Measurements from ENCODE around the gene ACAA1. TPM values are rescaled to one million over a fixed set of nuclear protein-coding genes. Genes with fewer than 3 reads are reported as not detected.
"Not testable (repeated sequence)": the region's sequence is repeated elsewhere in the genome, so short reads cannot be mapped to it uniquely, and the experiment has no call there.

The ACAA1 gene
- total RNA-seq, 1 experiment from 2014 or later: 16.3 TPM

DNA sequence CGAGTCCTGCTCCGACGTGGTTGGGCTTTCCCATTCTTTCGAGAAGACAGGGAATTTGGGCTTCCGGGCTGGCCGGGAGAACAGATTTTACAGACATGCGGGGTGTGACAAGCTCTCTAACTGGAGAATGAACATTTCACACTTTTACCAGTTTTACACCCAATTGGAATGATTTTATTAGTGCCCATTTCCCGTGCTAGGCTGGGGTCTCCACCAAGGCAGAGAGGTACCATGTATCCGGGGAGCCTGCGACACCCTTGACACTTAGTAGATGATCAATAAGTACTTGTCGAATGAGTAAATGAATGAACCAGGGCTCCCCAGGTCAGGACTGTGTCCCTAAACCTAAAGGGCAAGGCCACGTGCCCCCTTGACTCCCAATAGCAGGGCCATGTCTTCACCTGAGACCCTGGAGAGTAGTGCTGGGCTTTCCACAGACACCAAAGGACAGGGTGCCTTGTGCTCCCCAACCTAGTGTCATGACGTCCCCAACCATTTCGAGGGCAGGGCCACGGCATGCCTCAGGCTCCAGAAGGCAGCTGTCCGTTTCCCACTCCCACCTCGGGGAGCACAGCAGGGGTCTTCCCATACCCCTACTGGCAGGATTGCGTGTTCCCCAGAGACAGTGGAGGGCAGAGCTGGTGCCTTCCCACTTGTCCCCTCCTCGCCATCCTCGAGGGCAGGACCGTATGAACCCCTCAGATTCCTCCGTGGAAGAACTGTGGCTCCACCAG, 855 bp upstream of the ACAA1 start:
- H3K27me3 ChIP-seq (replicated peaks): no peaks in the 10 kb centered on the region
- DNase-seq (ENCODE audit: low read depth in 1 of 2, low spot score in 2 of 2): peak in 1 of 2 experiments; percentile 33
- H3K9me3 ChIP-seq (replicated peaks): no peaks in the 10 kb centered on the region
- peak overlapping the region; percentile 83 for H3K4me3 ChIP-seq
- peak overlapping the region; percentile 43 for H3K27ac ChIP-seq
- H3K36me3 ChIP-seq: peaks cover 27% of the 10 kb centered on the region
- peaks cover 20% of the 10 kb centered on the region for H3K4me1 ChIP-seq (replicated peaks)

DNA sequence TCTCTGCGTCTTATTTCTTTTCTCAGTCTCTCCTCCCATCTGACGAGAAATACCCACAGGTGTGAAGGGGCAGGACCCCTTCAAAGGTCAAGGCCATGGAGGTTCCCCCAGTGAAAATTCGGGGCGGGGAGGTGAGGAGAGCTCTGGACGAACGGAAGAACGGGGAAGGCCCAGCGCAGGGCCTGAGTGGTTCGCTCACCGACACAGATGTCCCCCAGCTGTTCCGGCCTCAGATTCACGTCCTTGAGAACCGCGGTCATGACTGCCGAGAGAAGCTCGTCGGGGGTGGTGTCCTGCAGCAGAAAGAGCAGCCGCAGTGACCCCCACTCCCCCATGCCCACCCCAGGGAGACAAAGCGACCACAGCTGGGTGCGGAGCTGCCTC, 542 bp downstream of the ACAA1 start:
- Histone ChIP-seq H3K27me3 (replicated peaks) (no peaks in the 10 kb centered on the region), H3K27ac (no peak overlapping the region), H3K4me3 (peak overlapping the region; percentile 83), H3K36me3 (peaks cover 30% of the 10 kb centered on the region), H3K9me3 (replicated peaks) (no peaks in the 10 kb centered on the region), H3K4me1 (replicated peaks) (peaks cover 20% of the 10 kb centered on the region)
- DNase-seq (ENCODE audit: low read depth in 1 of 2, low spot score in 2 of 2): no peak

DNA sequence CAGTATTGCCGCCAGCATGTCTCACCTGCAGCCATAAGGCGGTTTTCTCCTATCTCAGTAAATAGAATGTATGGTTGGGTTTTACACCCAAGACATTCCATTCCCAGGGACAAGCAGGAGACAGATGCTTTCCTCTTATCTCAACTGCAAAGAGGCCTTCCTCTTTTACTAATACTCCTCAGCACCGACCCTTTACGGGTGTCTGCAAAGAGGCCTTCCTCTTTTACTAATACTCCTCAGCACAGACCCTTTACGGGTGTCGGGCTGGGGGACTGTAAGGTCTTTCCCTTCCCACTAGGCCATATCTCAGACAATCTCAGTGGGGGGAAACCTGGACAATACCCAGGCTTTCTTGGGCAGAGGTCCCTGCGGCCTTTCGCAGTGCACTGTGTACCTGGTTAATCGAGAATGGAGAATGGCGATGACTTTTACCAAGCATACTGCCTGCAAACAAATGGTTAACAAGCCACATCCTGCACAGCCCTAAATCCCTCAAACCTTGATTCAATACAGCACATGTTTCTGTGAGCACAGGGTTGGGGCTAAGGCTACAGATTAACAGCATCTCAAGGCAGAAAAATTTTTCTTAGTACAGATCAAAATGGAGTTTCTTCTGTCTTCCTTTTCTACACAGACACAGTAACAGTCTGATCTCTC, 1.2 kb downstream of the ACAA1 start:
- not testable (repeated sequence) for DNase-seq (ENCODE audit: low read depth in 1 of 2, low spot score in 2 of 2); H3K27ac ChIP-seq; H3K27me3 ChIP-seq (replicated peaks); H3K9me3 ChIP-seq (replicated peaks)
- peaks cover 30% of the 10 kb centered on the region for H3K36me3 ChIP-seq
- H3K4me3 ChIP-seq: peak overlapping the region; percentile 83
- H3K4me1 ChIP-seq (replicated peaks): peaks cover 20% of the 10 kb centered on the region

DNA sequence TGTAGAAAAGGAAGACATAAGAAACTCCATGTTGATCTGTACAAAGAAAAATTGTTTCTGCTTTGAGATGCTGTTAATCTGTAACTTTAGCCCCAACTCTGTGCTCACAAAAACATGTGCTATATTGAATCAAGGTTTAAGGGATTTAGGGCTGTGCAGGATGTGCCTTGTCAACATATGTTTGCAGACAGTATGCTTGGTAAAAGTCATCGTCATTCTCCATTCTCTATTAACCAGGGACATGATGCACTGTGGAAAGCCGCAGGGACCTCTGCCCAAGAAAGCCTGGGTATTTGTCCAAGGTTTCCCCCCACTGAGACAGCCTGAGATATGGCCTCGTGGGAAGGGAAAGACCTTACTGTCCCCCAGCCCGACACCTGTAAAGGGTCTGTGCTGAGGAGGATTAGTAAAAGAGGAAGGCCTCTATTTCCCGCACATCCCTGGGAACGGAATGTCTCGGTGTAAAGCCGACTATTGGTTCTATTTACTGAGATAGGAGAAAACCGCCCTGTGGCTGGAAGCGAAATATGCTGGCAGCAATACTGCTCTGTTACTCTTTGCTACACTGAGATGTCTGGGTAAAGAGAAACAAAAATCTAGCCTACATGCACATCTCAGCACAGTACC, 2.3 kb downstream of the ACAA1 start:
- not testable (repeated sequence) for H3K27ac ChIP-seq; DNase-seq (ENCODE audit: low read depth in 1 of 2, low spot score in 2 of 2); H3K27me3 ChIP-seq (replicated peaks); H3K4me3 ChIP-seq; H3K9me3 ChIP-seq (replicated peaks)
- peaks cover 41% of the 10 kb centered on the region for H3K36me3 ChIP-seq
- H3K4me1 ChIP-seq (replicated peaks): peaks cover 18% of the 10 kb centered on the region

DNA sequence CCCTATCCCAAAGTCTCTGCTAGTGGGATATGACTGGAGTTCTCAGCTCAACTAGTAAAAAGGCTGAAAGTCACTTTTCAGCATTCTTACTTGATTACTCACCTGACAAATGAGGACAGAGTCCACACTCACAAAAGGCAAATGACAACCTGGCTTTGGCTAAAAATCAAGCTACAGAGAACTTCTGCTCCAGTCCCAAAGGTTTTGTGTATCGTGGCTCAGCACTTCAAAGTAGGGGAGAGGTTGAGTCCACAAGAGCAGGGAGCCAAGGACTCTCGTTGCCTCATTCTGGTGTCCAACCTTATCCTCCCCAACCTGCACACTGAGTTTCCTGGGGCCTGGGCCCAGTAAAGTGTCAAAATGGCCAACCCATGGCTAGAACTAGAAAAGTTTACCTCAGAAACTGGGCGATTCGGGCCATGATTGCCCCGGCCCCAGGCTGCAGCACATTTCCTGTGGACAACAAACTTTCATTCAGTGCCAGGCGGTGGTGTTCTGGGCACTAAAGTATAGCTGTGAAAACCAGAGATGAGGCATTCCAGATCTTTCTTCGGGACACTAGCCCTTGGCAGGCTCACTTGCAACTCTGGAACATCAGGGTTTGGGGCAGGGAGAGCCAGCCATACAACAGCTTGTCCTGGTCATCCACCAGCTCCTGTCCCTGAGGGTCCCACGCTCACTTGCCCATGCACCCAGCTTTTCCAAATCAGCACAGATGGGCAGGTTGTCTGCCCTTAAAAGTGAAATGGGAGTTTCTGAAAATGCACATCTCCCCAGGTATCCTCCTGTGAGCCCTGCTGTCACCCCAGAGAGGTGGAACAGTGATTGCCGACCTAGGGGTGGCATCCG, 3.1 kb downstream of the ACAA1 start:
- Histone ChIP-seq H3K4me3 (no peak overlapping the region), H3K4me1 (replicated peaks) (peaks cover 11% of the 10 kb centered on the region), H3K36me3 (peaks cover 49% of the 10 kb centered on the region), H3K27ac (no peak overlapping the region), H3K27me3 (replicated peaks) (no peaks in the 10 kb centered on the region), H3K9me3 (replicated peaks) (no peaks in the 10 kb centered on the region)
- no peak for DNase-seq (ENCODE audit: low read depth in 1 of 2, low spot score in 2 of 2)

DNA sequence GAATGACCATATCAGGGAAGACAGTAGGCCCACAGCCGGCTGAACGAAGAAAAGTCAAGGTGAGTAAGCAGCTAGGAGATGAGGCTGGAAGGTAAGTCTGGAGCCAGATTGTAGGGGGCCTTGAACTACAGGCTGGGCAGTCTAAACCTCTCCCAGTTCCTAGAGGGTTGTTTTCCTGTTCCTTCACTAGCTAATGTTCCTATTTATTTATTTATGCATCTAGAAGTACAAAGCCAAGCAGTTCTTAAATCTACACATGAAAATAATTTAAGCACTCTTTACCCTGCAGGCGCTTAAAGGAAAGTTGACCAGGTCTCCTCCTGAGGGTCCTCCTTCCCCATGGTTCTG, 3.7 kb downstream of the ACAA1 start:
- H3K27me3 ChIP-seq (replicated peaks): no peaks in the 10 kb centered on the region
- H3K27ac ChIP-seq: no peak overlapping the region
- H3K4me3 ChIP-seq: no peak overlapping the region
- H3K9me3 ChIP-seq (replicated peaks): no peaks in the 10 kb centered on the region
- H3K36me3 ChIP-seq: peaks cover 55% of the 10 kb centered on the region
- H3K4me1 ChIP-seq (replicated peaks): peaks cover 8% of the 10 kb centered on the region
- no peak for DNase-seq (ENCODE audit: low read depth in 1 of 2, low spot score in 2 of 2)

DNA sequence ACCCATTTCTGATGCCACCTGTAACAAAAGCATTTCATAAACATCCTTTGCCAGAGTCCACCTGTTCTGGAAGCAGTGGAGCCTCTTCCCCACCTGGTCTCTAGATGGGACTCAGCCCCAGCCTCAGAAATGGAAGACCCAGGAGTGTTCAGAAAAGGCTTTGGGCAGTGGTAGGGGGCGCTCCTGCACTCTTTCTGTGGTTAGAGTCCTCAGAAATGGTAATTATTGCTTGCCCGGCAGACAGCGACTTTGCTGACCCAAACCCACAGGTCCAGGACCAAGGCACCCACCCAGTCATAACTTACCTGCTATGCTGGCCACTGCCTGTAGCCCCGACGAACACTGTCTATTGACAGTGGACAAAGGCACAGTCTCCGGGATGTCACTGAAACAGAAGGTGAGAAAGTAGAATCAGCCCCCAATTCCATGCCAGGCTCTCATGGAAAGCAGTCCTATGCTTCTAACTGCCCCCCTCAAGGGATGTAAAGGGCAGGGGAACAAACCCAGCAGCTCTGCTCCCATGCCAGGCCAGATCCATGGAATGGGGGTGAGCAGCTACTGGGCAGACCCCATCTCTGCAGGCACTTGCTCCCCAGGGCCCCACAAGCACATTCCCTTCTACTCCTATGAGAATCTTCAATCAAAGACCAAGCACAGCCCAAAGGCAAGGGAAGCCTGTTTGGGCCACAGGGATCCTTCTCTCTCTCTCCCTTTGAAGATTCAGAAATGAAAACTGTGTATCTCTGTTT, 5.1 kb downstream of the ACAA1 start:
- DNase-seq (ENCODE audit: low read depth in 1 of 2, low spot score in 2 of 2): no peak
- Histone ChIP-seq H3K4me1 (replicated peaks) (no peaks in the 10 kb centered on the region; the same call in 1 of the 2 replicates), H3K36me3 (peaks cover 67% of the 10 kb centered on the region), H3K27ac (no peak overlapping the region), H3K27me3 (replicated peaks) (no peaks in the 10 kb centered on the region), H3K9me3 (replicated peaks) (no peaks in the 10 kb centered on the region), H3K4me3 (no peak overlapping the region)

DNA sequence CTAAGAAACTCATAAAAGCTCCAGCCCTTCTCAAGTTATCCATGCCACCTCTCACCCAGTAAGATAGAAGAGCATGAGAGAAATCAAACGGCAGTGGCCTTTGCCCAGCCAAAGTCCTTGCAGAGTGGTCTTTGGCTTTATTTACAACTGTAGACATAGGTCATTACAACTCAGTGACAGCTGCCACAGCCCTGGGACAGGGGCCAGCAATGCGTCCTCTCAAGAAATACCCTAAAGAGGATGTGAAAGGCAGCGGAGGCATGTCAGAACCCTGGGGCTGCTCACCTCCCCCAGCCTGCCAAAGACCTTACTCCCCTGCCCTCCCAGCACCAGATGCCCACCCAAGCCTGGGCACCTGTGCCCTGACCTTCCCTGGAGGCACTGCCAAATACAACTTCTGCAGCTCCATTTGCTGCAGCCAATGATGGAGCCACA, 6.3 kb downstream of the ACAA1 start:
- Histone ChIP-seq H3K27ac (no peak overlapping the region), H3K27me3 (replicated peaks) (no peaks in the 10 kb centered on the region), H3K4me1 (replicated peaks) (no peaks in the 10 kb centered on the region; the same call in 1 of the 2 replicates), H3K9me3 (replicated peaks) (no peaks in the 10 kb centered on the region), H3K4me3 (no peak overlapping the region), H3K36me3 (peaks cover 79% of the 10 kb centered on the region)
- DNase-seq (ENCODE audit: low read depth in 1 of 2, low spot score in 2 of 2): no peak

DNA sequence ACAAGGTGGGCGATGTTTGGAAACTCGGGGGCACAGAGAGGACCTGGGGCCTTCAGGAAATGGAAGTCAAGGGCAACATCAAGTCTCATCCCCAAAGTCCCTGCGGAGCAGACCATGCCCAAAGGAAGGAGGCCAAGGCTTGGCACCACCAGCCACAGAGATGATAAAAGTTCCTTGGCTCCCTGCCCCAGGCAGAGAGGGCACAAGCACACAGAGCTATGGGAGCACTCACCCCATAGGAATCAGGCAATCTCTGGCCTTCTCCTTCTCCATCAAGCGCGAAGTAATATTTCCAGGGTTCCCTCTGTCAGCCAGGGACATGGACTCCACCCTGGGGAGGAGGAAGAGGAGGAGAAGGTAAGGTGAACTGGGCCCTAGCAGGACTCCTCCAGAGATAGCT, 7.9 kb downstream of the ACAA1 start:
- Histone ChIP-seq H3K36me3 (peaks cover 88% of the 10 kb centered on the region), H3K4me1 (replicated peaks) (no peaks in the 10 kb centered on the region)

DNA sequence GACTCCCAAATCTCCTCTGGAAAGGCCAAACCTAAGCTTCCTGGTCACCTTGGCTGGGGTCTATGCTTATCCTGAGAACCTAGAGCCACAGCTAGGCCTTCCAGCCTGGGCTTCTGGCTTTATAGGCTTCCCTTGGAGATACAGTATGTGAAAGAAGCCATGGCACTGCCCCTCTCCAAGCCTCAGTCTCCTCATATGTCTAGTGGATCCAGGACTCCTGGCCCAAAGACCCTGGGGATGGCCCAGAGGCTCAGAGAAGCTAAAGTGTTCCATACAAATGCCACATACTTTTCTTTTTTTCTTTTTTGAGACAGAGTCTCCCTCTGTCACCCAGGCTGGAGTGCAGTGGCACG, 8.6 kb downstream of the ACAA1 start:
- peak in 1 of 2 experiments; percentile 8 for DNase-seq (ENCODE audit: low read depth in 1 of 2, low spot score in 2 of 2)
- H3K27me3 ChIP-seq (replicated peaks): no peaks in the 10 kb centered on the region
- H3K4me3 ChIP-seq: no peak overlapping the region
- no peak overlapping the region for H3K27ac ChIP-seq
- H3K4me1 ChIP-seq (replicated peaks): no peaks in the 10 kb centered on the region
- H3K9me3 ChIP-seq (replicated peaks): no peaks in the 10 kb centered on the region
- H3K36me3 ChIP-seq: peaks cover 83% of the 10 kb centered on the region

More for the DNA sequence above, 7.9 kb downstream of the ACAA1 start:
- no peak overlapping the region for H3K4me3 ChIP-seq
- no peaks in the 10 kb centered on the region for H3K9me3 ChIP-seq (replicated peaks)
- DNase-seq (ENCODE audit: low read depth in 1 of 2, low spot score in 2 of 2): no peak
- no peaks in the 10 kb centered on the region for H3K27me3 ChIP-seq (replicated peaks)
- H3K27ac ChIP-seq: no peak overlapping the region

DNA sequence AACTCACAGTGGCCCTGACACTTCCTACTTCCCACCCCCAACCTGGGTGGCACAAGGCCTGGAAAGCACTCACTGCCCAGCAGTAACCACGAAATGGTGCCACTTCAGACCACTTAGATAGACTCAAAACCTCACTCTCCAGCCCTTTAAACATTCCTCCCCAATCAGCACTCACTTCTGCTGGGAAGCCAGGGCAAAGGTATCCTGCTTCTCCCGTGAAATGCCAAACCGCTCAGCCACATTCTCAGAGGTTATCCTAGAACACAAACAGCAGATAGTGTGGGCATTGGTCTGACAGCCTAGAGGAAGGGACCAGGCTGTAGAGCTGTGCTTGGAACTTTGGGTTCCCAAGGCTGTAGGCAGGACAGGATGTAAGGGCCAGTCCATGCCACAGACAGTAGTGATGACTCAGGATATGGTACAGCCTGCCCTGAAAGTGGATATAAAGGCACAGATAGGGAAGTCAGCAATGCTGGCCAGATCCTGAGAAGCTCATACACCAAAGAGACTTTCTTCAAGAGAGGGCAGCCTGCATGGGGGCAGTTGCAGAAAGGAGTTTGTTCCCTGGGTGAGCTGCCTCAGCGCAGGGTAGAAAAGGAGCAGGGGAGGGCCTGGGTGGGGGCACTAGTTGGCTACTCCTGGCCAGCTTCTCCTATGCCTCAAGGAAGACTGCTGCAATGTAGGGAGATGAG, 9.2 kb downstream of the ACAA1 start:
- H3K4me3 ChIP-seq: no peak overlapping the region
- DNase-seq (ENCODE audit: low read depth in 1 of 2, low spot score in 2 of 2): peak in 1 of 2 experiments; percentile 23
- H3K9me3 ChIP-seq (replicated peaks): no peaks in the 10 kb centered on the region
- H3K4me1 ChIP-seq (replicated peaks): no peaks in the 10 kb centered on the region
- H3K27me3 ChIP-seq (replicated peaks): no peaks in the 10 kb centered on the region
- no peak overlapping the region for H3K27ac ChIP-seq
- H3K36me3 ChIP-seq: peaks cover 88% of the 10 kb centered on the region

DNA sequence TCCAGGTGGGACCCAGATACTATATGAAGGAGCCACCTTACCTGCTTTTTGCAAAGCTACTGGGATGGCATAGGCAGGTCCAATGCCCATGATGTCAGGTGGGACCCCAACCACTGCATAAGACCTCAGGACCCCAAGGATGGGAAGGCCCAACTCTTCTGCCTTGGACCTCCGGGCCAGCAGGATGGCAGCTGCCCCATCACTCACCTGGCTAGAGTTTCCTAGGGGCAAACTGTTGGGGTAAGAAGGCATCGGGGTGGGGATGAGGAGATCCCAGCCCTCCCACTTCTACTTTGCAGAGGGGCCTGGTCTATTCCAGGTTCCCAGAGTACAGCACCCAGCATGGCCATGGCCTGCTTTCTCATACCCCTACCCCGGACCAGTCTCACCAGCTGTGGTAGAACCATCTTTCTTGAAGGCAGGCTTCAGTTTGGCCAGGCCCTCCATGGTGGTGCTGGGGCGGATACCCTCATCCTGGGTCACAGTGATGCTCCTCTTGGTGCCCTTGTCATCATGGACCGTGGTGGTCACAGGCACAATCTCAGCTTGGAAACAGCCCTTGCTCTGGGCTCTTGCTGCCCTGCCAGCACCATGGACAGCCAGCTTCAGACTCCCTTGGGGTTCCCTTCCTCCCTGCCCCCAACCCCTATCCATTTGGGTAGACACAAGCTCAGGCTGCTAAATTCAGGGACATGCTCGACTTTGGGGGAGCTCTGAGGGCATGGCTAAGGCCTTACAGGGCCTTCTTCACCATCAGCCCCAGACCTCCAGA, 10.6 kb downstream of the ACAA1 start:
- H3K4me3 ChIP-seq: no peak overlapping the region

More for the DNA sequence above, 10.6 kb downstream of the ACAA1 start:
- H3K27me3 ChIP-seq (replicated peaks): no peaks in the 10 kb centered on the region
- no peak overlapping the region for H3K27ac ChIP-seq
- H3K4me1 ChIP-seq (replicated peaks): no peaks in the 10 kb centered on the region
- peaks cover 89% of the 10 kb centered on the region for H3K36me3 ChIP-seq
- DNase-seq (ENCODE audit: low read depth in 1 of 2, low spot score in 2 of 2): peak in 1 of 2 experiments; percentile 25
- H3K9me3 ChIP-seq (replicated peaks): no peaks in the 10 kb centered on the region

Measured in SJSA1 (cell line).